GM18520 (cell line): Measurements from ENCODE around the gene CBX6.
"Not testable (repeated sequence)": the region's sequence is repeated elsewhere in the genome, so short reads cannot be mapped to it uniquely, and the experiment has no call there.

Experiments used
- ATAC-seq: cut with Tn5 transposase; IDR thresholded peaks from one replicate; pipeline ENCODE4 v1.9.1; 2021; ENCODE audit not compliant: unreplicated experiment

The CBX6 gene

GRCh38 chr22:38861170-38861876, 10.7 kb downstream of the CBX6 start:
- ATAC-seq: no peak

- no peak for ATAC-seq
These were observed 11.5 kb downstream of the CBX6 start for GRCh38 chr22:38860283-38861169.

GRCh38 chr22:38859581-38860282, 12.3 kb downstream of the CBX6 start:
- ATAC-seq: no peak

- ATAC-seq: no peak
These were observed 13.5 kb downstream of the CBX6 start for GRCh38 chr22:38858492-38858891.

GRCh38 chr22:38854476-38854875, 17.5 kb downstream of the CBX6 start:
- not testable (repeated sequence) for ATAC-seq

- not testable (repeated sequence) for ATAC-seq
These were observed 18.1 kb downstream of the CBX6 start for GRCh38 chr22:38853883-38854282.

GRCh38 chr22:38853196-38853651, 18.8 kb downstream of the CBX6 start:
- ATAC-seq: no peak

- no peak for ATAC-seq
These were observed 19.5 kb downstream of the CBX6 start for GRCh38 chr22:38852522-38852921.

GRCh38 chr22:38850941-38851849, 20.8 kb downstream of the CBX6 start:
- ATAC-seq: no peak

- ATAC-seq: no peak
These were observed 21.6 kb downstream of the CBX6 start for GRCh38 chr22:38850399-38850798.

GRCh38 chr22:38849811-38850210, 22.2 kb downstream of the CBX6 start:
- ATAC-seq: no peak

GRCh38 chr22:38846412-38846811, 25.6 kb downstream of the CBX6 start:
- ATAC-seq: no peak

- no peak for ATAC-seq
These were observed 26.8 kb downstream of the CBX6 start for GRCh38 chr22:38845004-38845740.

- ATAC-seq: no peak
These were observed 27.6 kb downstream of the CBX6 start for GRCh38 chr22:38844315-38845003.

- ATAC-seq: no peak
These were observed 28.2 kb downstream of the CBX6 start, which contains the start of gene NPTXR for GRCh38 chr22:38843657-38844314. Gene NPTXR (minus strand): TSS chr22:38844028.

- no peak for ATAC-seq
These were observed 28.8 kb downstream of the CBX6 start for GRCh38 chr22:38843201-38843656.

GRCh38 chr22:38842512-38843200, 29.4 kb downstream of the CBX6 start:
- no peak for ATAC-seq

GRCh38 chr22:38841635-38842034, 30.4 kb downstream of the CBX6 start:
- no peak for ATAC-seq
